Endothelial cell (in vitro differentiated cells): ENCODE measurements around the gene AGAP2. TPM values are rescaled to one million over a fixed set of nuclear protein-coding genes. Genes with fewer than 3 reads are reported as not detected.
A peak's percentile ranks its signal among the peaks of the same experiment; 100 is the strongest.

Source experiments
- DNase-seq: peaks from one replicate; pipeline ENCODE4 v3.0.0; 2021; ENCODE audit warnings: low spot score
- H3K27ac Mint-ChIP-seq: one replicate; pipeline ENCODE4 v1.8.0; 2021; ENCODE audit warnings: mixed read lengths, inconsistent platforms; ENCODE audit not compliant: unreplicated experiment
- H3K27me3 Mint-ChIP-seq: one replicate; pipeline ENCODE4 v1.8.0; 2021; ENCODE audit warnings: mild to moderate bottlenecking, moderate library complexity, mixed read lengths, inconsistent platforms; ENCODE audit not compliant: unreplicated experiment
- H3K36me3 Mint-ChIP-seq: one replicate; pipeline ENCODE4 v1.8.0; 2021; ENCODE audit warnings: mild to moderate bottlenecking, low read depth, mixed read lengths, inconsistent platforms; ENCODE audit not compliant: unreplicated experiment
- H3K4me1 Mint-ChIP-seq: one replicate; pipeline ENCODE4 v1.8.0; 2021; ENCODE audit warnings: mild to moderate bottlenecking, mixed read lengths, inconsistent platforms; ENCODE audit not compliant: unreplicated experiment
- H3K4me3 Mint-ChIP-seq: one replicate; pipeline ENCODE4 v1.8.0; 2021; ENCODE audit warnings: mild to moderate bottlenecking, mixed read lengths, inconsistent platforms; ENCODE audit not compliant: unreplicated experiment
- H3K9me3 Mint-ChIP-seq: one replicate; pipeline ENCODE4 v1.8.0; 2021; ENCODE audit warnings: mixed read lengths, inconsistent platforms; ENCODE audit not compliant: unreplicated experiment
- CTCF ChIP-seq: fragments of 200-600 bp; sonication (generic); IDR thresholded peaks from one replicate; pipeline ENCODE4 v1.5.0; 2021; ENCODE audit warnings: antibody characterized with exemption; ENCODE audit not compliant: unreplicated experiment
- total RNA-seq: library from RNA; stranded (reverse); fragmentation: NEBNext Ultra II Directional; extraction: Animal tissue kit (Norgen Biotek cat#: 25700); gene quantifications from one replicate; pipeline ENCODE4 v1.2.1, GENCODE V29; 2021; ENCODE audit not compliant: unreplicated experiment

The AGAP2 gene
- total RNA-seq, 1 donor from 2014 or later = 27.0 TPM

- no peak for DNase-seq
- Mint-ChIP-seq H3K27ac (peak overlapping the region; percentile 8), H3K27me3 (peaks cover 14% of the 10 kb centered on the region), H3K36me3 (peaks cover 45% of the 10 kb centered on the region), H3K9me3 (no peaks in the 10 kb centered on the region), H3K4me3 (peak overlapping the region; percentile 66), H3K4me1 (peaks cover 19% of the 10 kb centered on the region)
- TF ChIP-seq CTCF = no peak
Measured at GRCh38 chr12:57719777-57720605, 18.6 kb downstream of the AGAP2 start.

- Mint-ChIP-seq H3K27ac (no peak overlapping the region), H3K27me3 (peaks cover 9% of the 10 kb centered on the region), H3K4me3 (no peak overlapping the region), H3K4me1 (peaks cover 15% of the 10 kb centered on the region), H3K36me3 (peaks cover 42% of the 10 kb centered on the region), H3K9me3 (no peaks in the 10 kb centered on the region)
- TF ChIP-seq CTCF = no peak
- DNase-seq = no peak
Measured at GRCh38 chr12:57718641-57719528, 19.7 kb downstream of the AGAP2 start.

GRCh38 chr12:57717846-57718640 lies 20.5 kb downstream of the AGAP2 start:
- Mint-ChIP-seq H3K27me3 (peaks cover 9% of the 10 kb centered on the region), H3K4me3 (peak overlapping the region; percentile 85), H3K36me3 (peaks cover 42% of the 10 kb centered on the region), H3K4me1 (peaks cover 15% of the 10 kb centered on the region), H3K27ac (no peak overlapping the region), H3K9me3 (no peaks in the 10 kb centered on the region)
- no peak for DNase-seq
- no peak for TF ChIP-seq CTCF

GRCh38 chr12:57717131-57717530 lies 21.4 kb downstream of the AGAP2 start:
- H3K4me1 Mint-ChIP-seq = peaks cover 15% of the 10 kb centered on the region
- peaks cover 8% of the 10 kb centered on the region for H3K27me3 Mint-ChIP-seq
- no peaks in the 10 kb centered on the region for H3K9me3 Mint-ChIP-seq
- H3K36me3 Mint-ChIP-seq = peaks cover 43% of the 10 kb centered on the region
- H3K4me3 Mint-ChIP-seq = no peak overlapping the region
- H3K27ac Mint-ChIP-seq = no peak overlapping the region
- DNase-seq = no peak
- TF ChIP-seq CTCF = no peak
